ENCODE data around the gene ZSWIM8. TPM values are rescaled to one million over a fixed set of nuclear protein-coding genes. Genes with fewer than 3 reads are reported as not detected.
"Not testable (repeated sequence)": the region's sequence is repeated elsewhere in the genome, so short reads cannot be mapped to it uniquely, and the experiment has no call there.

Gene ZSWIM8
- total RNA-seq, 1 experiment from 2014 or later = 47.9 TPM

DNA sequence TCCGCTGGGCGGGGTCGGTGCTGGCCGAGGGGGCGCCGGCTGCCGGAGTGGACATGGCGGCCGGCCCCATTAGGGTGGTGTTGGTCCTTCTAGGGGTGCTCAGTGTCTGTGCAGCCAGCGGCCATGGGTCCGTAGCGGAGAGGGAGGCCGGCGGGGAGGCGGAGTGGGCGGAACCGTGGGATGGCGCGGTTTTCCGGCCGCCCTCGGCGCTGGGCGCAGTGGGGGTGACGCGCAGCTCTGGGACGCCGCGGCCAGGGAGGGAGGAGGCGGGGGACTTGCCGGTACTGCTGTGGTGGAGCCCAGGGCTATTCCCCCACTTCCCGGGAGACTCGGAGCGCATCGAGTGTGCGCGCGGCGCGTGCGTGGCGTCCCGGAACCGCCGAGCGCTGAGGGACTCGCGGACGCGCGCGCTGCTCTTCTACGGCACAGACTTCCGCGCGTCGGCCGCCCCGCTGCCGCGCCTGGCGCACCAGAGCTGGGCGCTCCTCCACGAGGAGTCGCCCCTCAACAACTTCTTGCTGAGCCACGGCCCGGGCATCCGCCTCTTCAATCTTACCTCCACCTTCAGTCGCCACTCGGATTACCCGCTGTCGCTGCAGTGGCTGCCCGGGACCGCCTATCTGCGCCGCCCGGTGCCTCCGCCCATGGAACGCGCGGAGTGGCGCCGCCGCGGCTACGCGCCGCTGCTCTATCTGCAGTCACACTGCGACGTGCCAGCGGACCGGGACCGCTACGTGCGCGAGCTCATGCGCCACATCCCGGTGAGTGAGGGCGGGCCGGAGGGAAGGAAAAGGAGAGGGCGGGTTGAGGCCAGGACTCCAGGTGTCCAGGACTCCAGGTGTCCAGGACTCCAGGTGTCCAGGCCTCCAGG is 12.9 kb upstream of the ZSWIM8 start:
- peak; percentile 57 for DNase-seq (ENCODE audit: low spot score)

GRCh38 chr10:73773152-73773879 is 12.1 kb upstream of the ZSWIM8 start:
- DNase-seq (ENCODE audit: low spot score) = no peak

GRCh38 chr10:73774637-73775036 is 10.8 kb upstream of the ZSWIM8 start:
- no peak for DNase-seq (ENCODE audit: low spot score)

DNA sequence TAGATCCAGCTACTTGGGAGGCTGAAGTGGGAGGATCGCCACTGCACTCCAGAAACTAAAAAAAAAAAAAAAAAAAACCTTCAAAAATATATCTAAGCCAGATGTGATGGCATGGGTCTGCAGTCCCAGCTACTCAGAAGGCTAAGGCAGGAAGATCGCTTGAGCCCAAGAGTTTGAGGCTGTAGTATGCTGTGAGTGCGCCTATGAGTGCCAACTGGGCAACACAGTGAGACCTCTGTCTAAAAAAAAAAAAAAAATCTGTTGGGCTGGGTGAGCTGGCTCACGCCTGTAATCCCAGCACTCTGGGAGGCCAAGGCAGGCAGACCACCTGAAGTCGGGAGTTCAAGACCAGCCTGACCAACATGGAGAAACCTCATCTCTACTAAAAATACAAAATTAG is 6.4 kb upstream of the ZSWIM8 start:
- DNase-seq (ENCODE audit: low spot score) = no peak

- DNase-seq (ENCODE audit: low spot score) = no peak
Measured at GRCh38 chr10:73779539-73780197, 5.7 kb upstream of the ZSWIM8 start.

GRCh38 chr10:73780301-73780700 is 5.1 kb upstream of the ZSWIM8 start:
- no peak for DNase-seq (ENCODE audit: low spot score)

DNA sequence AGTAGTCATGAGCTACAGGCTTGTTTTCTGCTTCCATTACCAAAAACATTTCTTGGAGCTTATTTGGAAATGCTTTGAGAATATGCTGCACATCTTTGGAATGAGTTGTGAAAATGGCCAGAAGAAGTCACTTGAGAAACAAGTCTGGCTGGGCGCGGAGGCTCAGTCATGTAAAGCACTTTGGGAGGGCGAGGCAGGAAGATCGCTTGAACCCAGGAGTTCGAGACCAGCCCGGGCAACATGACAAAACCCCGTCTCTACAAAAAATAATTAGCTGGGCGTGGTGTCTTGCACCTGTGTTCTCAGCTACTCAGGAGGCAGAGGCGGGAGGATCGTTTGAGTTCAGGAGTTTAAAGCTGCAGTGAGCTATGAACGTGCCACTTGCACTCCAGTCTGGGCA is 4.4 kb upstream of the ZSWIM8 start:
- no peak for DNase-seq (ENCODE audit: low spot score)

DNA sequence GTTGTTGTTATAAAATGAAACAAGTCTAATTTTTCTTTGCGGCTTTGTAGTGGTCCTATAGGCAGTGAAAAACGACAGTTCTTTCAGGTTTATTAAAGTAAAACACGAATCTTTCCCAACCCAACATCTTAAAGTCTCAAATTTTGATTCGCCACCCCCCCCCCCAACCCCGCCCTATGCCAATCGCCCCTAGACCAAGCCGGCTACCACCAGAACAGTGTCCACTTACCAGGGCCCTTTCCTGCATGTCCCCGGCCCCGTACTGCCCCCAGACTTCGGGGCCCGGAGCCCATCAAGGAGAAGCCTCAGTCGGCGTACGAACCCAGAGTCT is 3.9 kb upstream of the ZSWIM8 start:
- no peak for DNase-seq (ENCODE audit: low spot score)

DNA sequence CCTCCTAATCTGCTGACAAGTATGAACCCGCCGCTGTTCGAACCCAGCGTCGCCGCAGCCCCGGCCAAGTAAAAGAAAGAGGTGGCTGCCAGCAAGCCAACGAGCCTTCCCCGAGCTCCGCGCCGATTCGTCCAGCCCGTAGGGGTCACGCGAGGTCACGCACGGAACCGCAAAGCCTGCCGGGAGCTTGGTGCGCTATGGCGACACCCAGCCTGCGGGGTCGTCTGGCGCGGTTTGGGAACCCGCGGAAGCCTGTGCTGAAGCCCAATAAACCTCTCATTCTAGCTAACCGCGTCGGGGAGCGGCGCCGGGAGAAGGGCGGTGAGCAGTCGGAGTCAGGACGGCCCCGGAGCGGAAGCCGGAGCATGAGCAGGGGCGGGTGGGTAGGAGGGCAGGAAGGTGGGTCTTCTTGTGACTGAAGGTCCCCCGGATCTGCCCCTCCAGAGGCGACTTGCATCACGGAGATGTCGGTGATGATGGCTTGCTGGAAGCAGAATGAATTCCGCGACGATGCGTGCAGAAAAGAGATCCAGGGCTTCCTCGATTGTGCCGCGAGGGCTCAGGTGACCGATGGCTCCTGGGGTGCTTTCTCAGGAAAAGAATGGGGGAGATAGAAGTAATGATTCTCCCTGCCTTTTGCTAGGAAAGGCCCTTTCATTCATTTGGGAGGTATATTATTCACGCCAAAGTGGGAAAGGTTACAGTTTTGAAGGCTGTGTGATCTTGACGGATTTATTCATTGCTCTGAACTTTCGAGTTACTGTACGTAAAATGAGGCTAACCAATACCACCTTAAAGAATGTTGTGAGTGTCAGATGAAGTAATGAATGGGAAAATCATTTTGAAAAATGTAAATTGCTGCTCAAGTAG is 3.3 kb upstream of the ZSWIM8 start, which contains the start of gene CHCHD1:
CHCHD1 (plus strand) TSS at position 170 of the 870 bp plus-strand sequence; CDS start at position 198, 28 bp downstream.
- peak; percentile 63 for DNase-seq (ENCODE audit: low spot score)

DNA sequence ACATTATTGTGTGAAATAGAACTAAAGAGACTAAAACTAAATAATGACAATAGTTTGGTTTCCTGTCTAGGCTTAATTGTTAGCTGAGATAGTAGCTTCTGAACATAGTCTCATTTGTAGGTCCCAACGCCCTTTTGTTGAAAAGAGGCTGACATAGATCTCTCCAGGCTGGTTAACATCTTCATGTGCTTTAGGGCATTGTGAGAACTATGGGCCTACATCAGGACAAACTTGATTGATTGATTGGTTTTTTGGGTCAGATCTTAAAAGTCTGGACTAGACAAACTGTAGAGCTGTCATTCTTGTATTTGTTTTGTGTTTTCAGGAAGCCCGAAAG is 2.7 kb upstream of the ZSWIM8 start:
- no peak for DNase-seq (ENCODE audit: low spot score)

DNA sequence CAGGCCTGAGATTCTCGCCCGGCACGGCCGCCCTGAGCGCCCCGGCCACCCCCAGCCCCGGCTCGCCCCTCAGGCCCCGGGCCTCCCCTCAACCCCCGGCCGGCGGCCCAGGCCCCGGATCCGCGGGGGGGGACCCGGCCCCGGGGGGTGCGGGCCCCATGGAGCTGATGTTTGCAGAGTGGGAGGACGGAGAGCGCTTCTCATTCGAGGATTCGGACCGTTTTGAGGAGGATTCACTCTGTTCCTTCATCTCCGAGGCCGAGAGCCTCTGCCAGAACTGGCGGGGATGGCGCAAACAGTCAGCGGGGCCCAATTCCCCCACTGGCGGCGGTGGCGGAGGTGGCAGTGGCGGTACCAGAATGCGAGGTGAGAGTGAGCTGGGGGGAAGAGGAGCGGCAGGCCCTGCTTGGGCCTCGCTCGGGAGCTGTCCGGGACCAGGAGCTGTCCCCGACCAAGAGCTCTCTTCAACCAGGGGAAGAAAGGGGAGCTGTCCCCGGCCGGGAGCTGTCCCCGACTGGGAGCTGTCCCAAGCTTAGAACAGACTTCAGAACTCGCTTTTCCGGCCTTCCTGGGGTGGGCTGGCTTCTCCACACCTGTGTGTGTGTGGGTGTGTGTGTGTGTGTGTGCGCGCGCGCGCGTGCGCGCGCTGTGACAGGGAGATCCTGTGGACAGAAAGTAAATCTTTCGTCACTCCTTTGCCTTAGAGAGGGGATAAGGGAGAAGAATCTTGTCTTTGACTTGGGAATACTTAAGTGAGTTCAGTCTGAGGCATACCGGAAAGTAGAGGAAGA is 510 bp downstream of the ZSWIM8 start:
- peak; percentile 41 for DNase-seq (ENCODE audit: low spot score)

- DNase-seq (ENCODE audit: low spot score) = no peak
Measured at GRCh38 chr10:73786512-73786885, 1.1 kb downstream of the ZSWIM8 start.

DNA sequence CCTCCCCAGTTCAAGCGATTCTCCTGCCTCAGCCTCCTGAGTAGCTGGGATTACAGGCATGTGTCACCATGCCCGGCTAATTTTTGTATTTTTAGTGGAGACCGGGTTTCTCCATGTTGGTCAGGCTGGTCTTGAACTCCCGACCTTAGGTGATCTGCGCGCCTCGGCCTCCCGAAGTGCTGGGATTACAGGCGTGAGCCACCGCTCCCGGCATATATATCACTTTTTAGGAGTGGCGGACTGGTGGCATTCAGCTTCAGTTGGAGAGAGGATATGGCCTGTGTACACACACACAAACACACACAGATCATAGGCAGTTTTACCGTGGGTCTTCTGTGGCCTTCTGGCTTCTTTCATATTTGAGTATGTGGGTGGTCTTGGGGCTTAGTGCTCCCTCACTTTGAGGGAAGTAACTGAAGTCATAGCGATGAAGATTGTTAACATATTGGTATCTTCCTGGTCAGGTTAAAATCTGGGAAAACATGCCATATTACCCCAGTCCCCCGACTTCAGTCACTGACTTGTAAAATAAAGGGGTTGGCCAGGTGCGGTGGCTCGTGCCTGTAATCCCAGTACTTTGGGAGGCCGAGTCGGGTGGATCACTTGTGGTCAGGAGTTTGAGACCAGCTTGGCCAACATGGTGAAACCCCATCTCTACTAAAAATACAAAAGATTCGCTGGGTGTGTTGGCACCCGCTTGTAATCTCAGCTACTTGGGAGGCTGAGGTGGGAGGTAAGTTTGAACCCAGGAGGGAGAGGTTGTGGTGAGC is 1.8 kb downstream of the ZSWIM8 start:
- not testable (repeated sequence) for DNase-seq (ENCODE audit: low spot score)

DNA sequence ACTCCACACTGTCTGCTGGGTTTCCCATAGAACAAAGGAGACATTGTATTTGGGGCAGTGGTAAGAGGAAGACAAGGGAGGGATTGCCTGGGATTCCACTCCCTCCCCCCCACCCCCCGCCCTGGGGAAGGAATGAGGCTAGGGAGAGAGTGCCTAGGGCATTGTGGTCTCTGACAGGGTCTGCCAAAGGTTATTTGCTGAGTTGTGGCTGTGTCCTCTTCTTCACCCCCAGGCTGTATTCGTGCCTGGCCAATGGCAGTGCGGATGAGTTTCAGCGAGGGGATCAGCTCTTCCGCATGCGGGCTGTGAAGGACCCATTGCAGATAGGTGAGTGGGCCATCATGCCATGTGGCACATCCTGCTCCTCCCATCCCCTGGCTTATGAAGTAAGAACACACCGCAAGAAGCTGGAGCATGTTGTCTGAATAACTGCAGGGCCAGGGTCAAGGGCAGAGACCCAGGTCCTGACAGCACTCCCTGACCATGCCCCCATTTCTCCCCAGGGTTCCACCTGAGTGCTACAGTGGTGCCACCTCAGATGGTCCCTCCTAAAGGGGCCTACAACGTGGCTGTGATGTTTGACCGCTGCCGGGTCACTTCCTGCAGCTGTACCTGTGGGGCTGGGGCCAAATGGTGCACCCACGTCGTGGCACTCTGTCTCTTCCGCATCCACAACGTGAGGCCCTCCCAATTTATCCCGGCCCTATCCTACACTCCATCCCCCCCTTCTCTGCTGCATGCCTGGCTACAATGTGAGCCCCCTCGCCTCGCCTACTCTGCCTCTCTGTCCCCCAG is 3.7 kb downstream of the ZSWIM8 start:
- DNase-seq (ENCODE audit: low spot score) = no peak

- DNase-seq (ENCODE audit: low spot score) = no peak
Measured at GRCh38 chr10:73789659-73790055, 4.3 kb downstream of the ZSWIM8 start.

DNA sequence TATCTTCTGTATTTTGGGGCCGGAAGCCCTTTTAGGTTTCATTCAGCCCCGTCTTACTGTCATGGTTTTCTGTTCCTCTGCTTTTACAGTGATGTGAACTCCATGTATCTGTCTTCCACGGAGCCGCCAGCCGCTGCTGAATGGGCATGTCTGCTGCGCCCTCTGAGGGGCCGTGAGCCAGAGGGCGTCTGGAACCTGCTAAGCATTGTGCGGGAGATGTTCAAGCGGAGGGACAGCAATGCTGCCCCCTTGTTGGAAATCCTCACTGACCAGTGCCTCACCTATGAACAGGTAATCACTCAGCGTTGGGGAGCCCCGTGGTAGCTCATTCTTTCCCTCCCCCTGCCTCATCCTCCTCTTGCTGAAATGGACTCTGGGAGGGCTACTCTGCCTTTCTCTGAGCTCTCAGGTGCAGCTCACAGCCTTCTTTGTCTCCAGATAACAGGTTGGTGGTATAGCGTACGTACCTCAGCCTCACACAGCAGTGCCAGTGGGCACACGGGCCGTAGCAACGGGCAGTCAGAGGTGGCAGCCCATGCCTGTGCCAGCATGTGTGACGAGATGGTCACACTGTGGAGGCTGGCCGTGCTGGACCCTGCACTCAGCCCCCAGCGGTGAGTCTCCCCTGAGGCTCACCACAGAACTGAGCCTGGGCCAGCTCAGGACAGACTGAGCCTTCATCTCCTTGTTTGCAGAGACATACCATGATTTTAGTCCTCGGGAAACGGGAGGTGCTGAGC is 5.7 kb downstream of the ZSWIM8 start:
- DNase-seq (ENCODE audit: low spot score) = no peak

GRCh38 chr10:73791871-73792400 is 6.5 kb downstream of the ZSWIM8 start:
- DNase-seq (ENCODE audit: low spot score) = no peak

DNA sequence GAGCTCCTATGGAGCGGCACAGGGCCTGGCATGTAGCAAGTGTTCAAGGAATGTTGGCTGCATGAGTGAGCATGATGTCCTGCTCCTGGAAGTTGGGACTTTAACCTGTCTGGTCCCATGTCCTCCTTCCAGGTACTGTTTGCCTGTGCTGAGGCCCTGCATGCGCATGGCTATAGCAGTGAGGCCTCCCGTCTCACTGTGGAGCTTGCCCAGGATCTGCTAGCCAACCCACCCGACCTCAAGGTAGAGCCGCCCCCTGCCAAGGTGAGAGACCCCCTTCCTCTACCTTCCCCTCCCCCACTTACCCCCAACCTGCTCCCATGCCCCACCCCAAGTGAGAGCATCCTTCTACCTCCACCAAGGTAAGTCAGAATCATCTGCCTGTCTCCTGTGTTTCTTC is 8.1 kb downstream of the ZSWIM8 start:
- DNase-seq (ENCODE audit: low spot score) = no peak

All from A172 (cell line).